IPS DF 6.9 (cell line): ENCODE results near the gene SETBP1.

ENCODE experiments used
- DNase-seq: peaks from one replicate; pipeline ENCODE4 v3.0.0-alpha.2; 2013; ENCODE audit warnings: low read depth, low spot score
- H3K27ac ChIP-seq: one replicate; pipeline ENCODE4 v1.5.1; 2013; ENCODE audit warnings: low read length, control low read depth
- H3K27me3 ChIP-seq: 2 replicates; pipeline ENCODE4 v1.6.1; 2013; ENCODE audit warnings: mild to moderate bottlenecking, low read length; ENCODE audit not compliant: control insufficient read depth, insufficient read depth
- H3K36me3 ChIP-seq: 2 replicates; pipeline ENCODE4 v1.6.1; 2013; ENCODE audit warnings: low read length; ENCODE audit not compliant: control insufficient read depth, insufficient read depth
- H3K4me1 ChIP-seq: 2 replicates; pipeline ENCODE4 v1.6.1; 2013; ENCODE audit warnings: low read length; ENCODE audit not compliant: control insufficient read depth, insufficient read depth
- H3K4me3 ChIP-seq: 2 replicates; pipeline ENCODE4 v1.5.1; 2013; ENCODE audit warnings: mild to moderate bottlenecking, low read length
- H3K9me3 ChIP-seq: 2 replicates; pipeline ENCODE4 v1.6.1; 2013; ENCODE audit warnings: low read length, inconsistent platforms; ENCODE audit not compliant: control insufficient read depth, insufficient read depth
- WGBS: extraction: QIAGEN DNeasy Blood & Tissue Kit; methylation state at CpG from one replicate; pipeline ENCODE4 v1.1.7; 2013; ENCODE audit warnings: mixed read lengths, missing lambda C conversion rate; ENCODE audit not compliant: insufficient read length, insufficient coverage; 5-methylcytosine and 5-hydroxymethylcytosine counted together

Gene SETBP1

GRCh38 chr18:44679056-44679913 lies 1.4 kb upstream of the SETBP1 start:
- no peaks in the 10 kb centered on the region for H3K36me3 ChIP-seq
- peaks cover 3% of the 10 kb centered on the region; the same call in 1 of the 2 replicates for H3K4me1 ChIP-seq
- H3K27ac ChIP-seq, result no peak overlapping the region
- no peak for DNase-seq
- peaks cover 2% of the 10 kb centered on the region; the same call in 1 of the 2 replicates for H3K27me3 ChIP-seq
- H3K9me3 ChIP-seq, result no peaks in the 10 kb centered on the region
- no CpG with 5 or more reads among the region's 102 CpGs for WGBS
- H3K4me3 ChIP-seq, result peak overlapping the region; percentile 89; the same call in 1 of the 2 replicates

DNA sequence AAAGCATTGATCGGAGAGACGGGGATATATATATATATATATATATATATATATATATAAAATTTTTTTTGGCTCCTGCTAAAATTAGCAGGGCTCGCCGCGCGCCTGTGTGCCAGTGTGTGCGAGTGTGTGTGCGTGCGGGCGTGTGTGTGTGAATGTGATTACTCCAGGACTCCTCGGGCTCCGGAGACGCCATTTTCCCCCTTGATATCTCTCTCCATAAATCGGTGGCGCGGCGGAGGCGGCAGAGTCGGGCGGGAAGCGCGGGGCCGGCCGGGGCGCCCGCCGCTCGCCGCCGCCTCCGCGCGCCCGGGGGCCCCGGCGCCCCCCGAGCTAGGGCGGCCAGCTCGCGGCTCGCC lies 795 bp upstream of the SETBP1 start:
- no peak for DNase-seq
- Histone ChIP-seq H3K27me3 (peaks cover 2% of the 10 kb centered on the region; the same call in 1 of the 2 replicates), H3K27ac (no peak overlapping the region), H3K36me3 (no peaks in the 10 kb centered on the region), H3K9me3 (no peaks in the 10 kb centered on the region), H3K4me3 (peak overlapping the region; percentile 49; the same call in 1 of the 2 replicates), H3K4me1 (peaks cover 3% of the 10 kb centered on the region)
- WGBS, result no CpG with 5 or more reads among the region's 41 CpGs

- Histone ChIP-seq H3K4me3 (peak overlapping the region; percentile 49; the same call in 1 of the 2 replicates), H3K27me3 (peaks cover 2% of the 10 kb centered on the region; the same call in 1 of the 2 replicates), H3K27ac (no peak overlapping the region), H3K36me3 (no peaks in the 10 kb centered on the region), H3K9me3 (no peaks in the 10 kb centered on the region), H3K4me1 (peaks cover 3% of the 10 kb centered on the region)
- DNase-seq, result no peak
- WGBS, result no CpG with 5 or more reads among the region's 24 CpGs
These were observed 635 bp downstream of the SETBP1 start for GRCh38 chr18:44681076-44681970.

DNA sequence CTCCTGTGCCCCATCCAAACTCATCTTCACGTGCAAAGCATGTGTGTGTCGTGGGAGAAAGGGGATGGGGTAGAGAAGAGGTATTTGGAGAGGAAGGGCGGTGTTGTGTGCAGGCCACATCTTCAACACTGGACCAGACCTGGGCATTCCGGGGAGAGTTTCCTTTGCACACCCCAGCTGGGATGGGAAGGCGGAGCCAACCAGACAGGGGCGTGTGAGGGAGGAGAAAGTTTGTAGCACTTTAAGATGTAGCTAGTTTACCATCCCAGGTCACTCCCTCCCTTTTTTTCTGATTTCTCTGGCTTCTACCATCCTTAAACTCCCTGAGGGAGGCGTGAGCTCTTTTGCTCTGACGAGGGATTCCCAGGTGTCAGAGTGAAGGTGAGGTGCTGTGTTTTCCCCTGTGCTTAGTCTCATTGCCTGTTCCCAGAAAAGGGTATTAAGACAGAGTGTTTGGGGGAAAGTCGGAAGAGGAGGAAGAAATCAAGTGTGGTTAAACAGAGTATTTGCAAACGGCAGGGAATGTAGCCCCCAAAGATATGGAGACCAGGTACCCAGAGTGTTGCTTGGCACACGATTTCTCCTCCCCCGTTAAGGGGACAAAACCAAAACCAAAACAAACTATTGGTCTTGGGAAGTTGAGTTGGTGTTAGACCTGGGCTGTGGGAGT lies 1.6 kb downstream of the SETBP1 start:
- DNase-seq, result no peak
- no CpG with 5 or more reads among the region's 12 CpGs for WGBS
- Histone ChIP-seq H3K9me3 (no peaks in the 10 kb centered on the region), H3K27me3 (peaks cover 2% of the 10 kb centered on the region; the same call in 1 of the 2 replicates), H3K36me3 (no peaks in the 10 kb centered on the region), H3K4me1 (peaks cover 3% of the 10 kb centered on the region), H3K27ac (no peak overlapping the region), H3K4me3 (peak overlapping the region; percentile 5; the same call in 1 of the 2 replicates)

DNA sequence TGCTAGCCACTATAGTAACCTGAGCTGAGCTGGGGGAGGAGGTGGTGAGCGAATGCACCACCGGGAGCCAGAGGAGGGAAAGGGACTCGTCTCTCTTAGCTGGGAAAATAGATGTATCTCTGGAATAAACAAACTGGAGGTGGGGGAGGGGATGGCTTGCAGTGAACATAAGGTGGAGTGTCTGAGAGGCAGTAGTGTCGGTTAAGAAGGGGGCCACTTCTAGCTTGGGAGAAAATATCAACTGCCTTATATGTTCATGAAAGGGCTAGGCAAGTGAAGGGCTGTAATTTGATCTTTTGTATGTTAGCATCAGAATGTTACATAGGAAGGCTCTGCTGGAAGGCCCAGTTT lies 2.2 kb downstream of the SETBP1 start:
- Histone ChIP-seq H3K27me3 (peaks cover 2% of the 10 kb centered on the region; the same call in 1 of the 2 replicates), H3K4me1 (peaks cover 3% of the 10 kb centered on the region), H3K9me3 (no peaks in the 10 kb centered on the region), H3K27ac (no peak overlapping the region), H3K4me3 (peak overlapping the region; percentile 5; the same call in 1 of the 2 replicates), H3K36me3 (no peaks in the 10 kb centered on the region)
- no CpG with 5 or more reads among the region's 4 CpGs for WGBS
- no peak for DNase-seq

DNA sequence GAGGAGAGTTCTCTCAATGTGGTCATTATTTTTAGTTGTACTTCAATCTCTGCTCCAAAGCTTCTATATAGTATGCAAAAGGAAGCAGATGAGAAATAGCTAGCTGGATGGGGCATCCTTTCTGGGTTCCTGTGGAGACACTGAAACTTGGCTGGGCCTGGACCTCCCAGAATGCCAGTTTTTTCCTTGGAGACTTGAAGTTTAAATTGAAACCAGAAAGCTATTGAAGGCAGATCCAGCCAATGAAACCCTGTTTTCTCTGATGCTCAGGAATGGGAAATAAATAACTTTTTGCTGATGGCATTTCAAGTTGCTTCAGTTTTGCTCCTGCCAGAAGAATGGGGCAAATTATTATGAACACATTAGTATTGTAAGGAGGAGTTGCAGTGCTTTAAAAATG lies 2.9 kb downstream of the SETBP1 start:
- no peaks in the 10 kb centered on the region for H3K36me3 ChIP-seq
- H3K4me3 ChIP-seq, result no peak overlapping the region
- H3K4me1 ChIP-seq, result peaks cover 3% of the 10 kb centered on the region
- no peak overlapping the region for H3K27ac ChIP-seq
- peaks cover 2% of the 10 kb centered on the region; the same call in 1 of the 2 replicates for H3K27me3 ChIP-seq
- no peak for DNase-seq
- H3K9me3 ChIP-seq, result no peaks in the 10 kb centered on the region

GRCh38 chr18:44685296-44685695 lies 4.6 kb downstream of the SETBP1 start:
- Histone ChIP-seq H3K27ac (no peak overlapping the region), H3K4me3 (no peak overlapping the region), H3K27me3 (peaks cover 2% of the 10 kb centered on the region; the same call in 1 of the 2 replicates), H3K9me3 (no peaks in the 10 kb centered on the region; the same call in 1 of the 2 replicates), H3K36me3 (no peaks in the 10 kb centered on the region), H3K4me1 (peaks cover 5% of the 10 kb centered on the region)
- DNase-seq, result no peak
- no CpG with 5 or more reads among the region's 6 CpGs for WGBS

GRCh38 chr18:44686156-44686555 lies 5.5 kb downstream of the SETBP1 start:
- DNase-seq, result no peak
- H3K27me3 ChIP-seq, result peaks cover under 1% of the 10 kb centered on the region; the same call in 1 of the 2 replicates
- WGBS, result no CpG with 5 or more reads among the region's 1 CpG
- H3K36me3 ChIP-seq, result no peaks in the 10 kb centered on the region
- peaks cover 5% of the 10 kb centered on the region for H3K4me1 ChIP-seq
- no peak overlapping the region for H3K4me3 ChIP-seq
- no peaks in the 10 kb centered on the region; the same call in 1 of the 2 replicates for H3K9me3 ChIP-seq
- H3K27ac ChIP-seq, result no peak overlapping the region

DNA sequence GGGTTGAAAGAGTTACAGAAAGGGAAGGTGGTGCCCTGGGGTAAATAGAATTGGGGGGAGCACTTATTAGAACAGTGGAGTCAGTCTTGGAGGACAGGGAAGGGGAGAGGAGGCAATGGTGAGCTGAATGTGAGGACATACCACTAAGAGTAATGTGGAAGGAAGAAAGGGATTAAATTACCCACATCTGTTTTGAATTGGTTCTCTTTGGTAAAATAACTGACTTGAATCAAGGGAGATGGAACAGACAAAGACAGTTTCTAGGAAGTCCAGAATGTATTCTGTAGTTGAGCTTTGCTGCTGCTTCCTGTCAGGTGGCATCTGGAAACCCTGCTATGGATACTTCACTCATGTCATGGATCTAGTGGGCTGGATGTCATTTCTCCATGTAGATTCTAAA lies 6.7 kb downstream of the SETBP1 start:
- no peak overlapping the region for H3K4me3 ChIP-seq
- H3K4me1 ChIP-seq, result peaks cover 5% of the 10 kb centered on the region
- H3K36me3 ChIP-seq, result no peaks in the 10 kb centered on the region
- H3K27ac ChIP-seq, result no peak overlapping the region
- DNase-seq, result no peak
- H3K9me3 ChIP-seq, result no peaks in the 10 kb centered on the region; the same call in 1 of the 2 replicates
- H3K27me3 ChIP-seq, result no peaks in the 10 kb centered on the region

GRCh38 chr18:44689736-44690135 lies 9.0 kb downstream of the SETBP1 start:
- Histone ChIP-seq H3K9me3 (no peaks in the 10 kb centered on the region; the same call in 1 of the 2 replicates), H3K36me3 (no peaks in the 10 kb centered on the region), H3K27ac (no peak overlapping the region), H3K27me3 (no peaks in the 10 kb centered on the region), H3K4me1 (peaks cover 2% of the 10 kb centered on the region; the same call in 1 of the 2 replicates), H3K4me3 (no peak overlapping the region)
- DNase-seq, result no peak
- no CpG with 5 or more reads among the region's 3 CpGs for WGBS
